HCT116 (cell line): ENCODE measurements around the gene P4HTM.

Experiments used
- ATF3 ChIP-seq: IDR thresholded peaks from 2 replicates; pipeline ENCODE4 v1.6.1; 2012
- CTCF ChIP-seq, 3 experiments: fragments of 200-600 bp in 1 of 3; sonication (generic) in 1 of 3; IDR thresholded peaks in 2 of 3; conservative IDR thresholded peaks in 1 of 3; 2 replicates each; pipeline ENCODE4 v1.5.1; 2012 to 2017; ENCODE audit warnings: low read depth in 2 of 3, low read length in 2 of 3, antibody characterized with exemption in 1 of 3, borderline replicate concordance in 1 of 3, control low read depth in 1 of 3, mild to moderate bottlenecking in 1 of 3, mixed read lengths in 1 of 3, mixed run types in 1 of 3, moderate library complexity in 1 of 3; ENCODE audit not compliant: insufficient read depth in 1 of 3
- EGR1 ChIP-seq: IDR thresholded peaks from 2 replicates; pipeline ENCODE4 v1.6.1; 2012; ENCODE audit warnings: low read depth
- EZH2phosphoT487 ChIP-seq: fragments of 200-600 bp; IDR thresholded peaks from 2 replicates; pipeline ENCODE4 v1.6.1; 2018; ENCODE audit warnings: antibody characterized with exemption, borderline replicate concordance
- FOSL1 ChIP-seq: IDR thresholded peaks from 2 replicates; pipeline ENCODE4 v1.6.1; 2012; ENCODE audit warnings: low read depth
- MAX ChIP-seq: IDR thresholded peaks from 2 replicates; pipeline ENCODE4 v1.6.1; 2012
- POLR2AphosphoS5 ChIP-seq: IDR thresholded peaks from 2 replicates; pipeline ENCODE4 v1.6.1; 2011; ENCODE audit warnings: mild to moderate bottlenecking, low read depth, low read length, moderate library complexity
- REST ChIP-seq: IDR thresholded peaks from 2 replicates; pipeline ENCODE4 v1.6.1; 2012; ENCODE audit warnings: low read depth
- YY1 ChIP-seq: IDR thresholded peaks from 2 replicates; pipeline ENCODE4 v1.6.1; 2011; ENCODE audit warnings: low read length, low read depth, moderate library complexity, mild to moderate bottlenecking; ENCODE audit not compliant: insufficient replicate concordance; ENCODE audit errors: extremely low read depth
- ZNF274 ChIP-seq: fragments of 200-500 bp; sonication (Bioruptor generic); IDR thresholded peaks from 2 replicates; pipeline ENCODE4 v1.6.1; 2014; ENCODE audit warnings: mild to moderate bottlenecking, low read depth, low read length, inconsistent platforms

GRCh38 chr3:49034650-49035049 lies 44.6 kb downstream of the P4HTM start:
- no peak for TF ChIP-seq EZH2phosphoT487
- TF ChIP-seq CTCF (IDR thresholded peaks at IDR 0.05 in 2 of 3, conservative IDR thresholded peaks at IDR 0.05 in 1 of 3; ENCODE audit: borderline replicate concordance in 1 of 3, insufficient read depth in 1 of 3, low read depth in 2 of 3, low read length in 2 of 3), result no peak
- TF ChIP-seq MAX, result no peak
- no peak for TF ChIP-seq POLR2AphosphoS5
- no peak for TF ChIP-seq ZNF274
- no peak for TF ChIP-seq EGR1
- TF ChIP-seq FOSL1, result no peak
- no peak for TF ChIP-seq REST
- TF ChIP-seq ATF3, result no peak
- TF ChIP-seq YY1, result no peak
